PC-3 (cell line): ENCODE measurements around the gene SPARC.

Experiments
- CTCF ChIP-seq: fragments of 300-600 bp; sonication (generic); conservative IDR thresholded peaks from 2 replicates; pipeline ENCODE4 v1.5.1; 2017; ENCODE audit warnings: antibody characterized with exemption, low read depth, mild to moderate bottlenecking, low read length
- EZH2 ChIP-seq: fragments of 300-600 bp; sonication (generic); IDR thresholded peaks from one replicate; pipeline ENCODE4 v1.6.1; 2017; ENCODE audit warnings: antibody characterized with exemption, mild to moderate bottlenecking, low read length; ENCODE audit not compliant: unreplicated experiment

GRCh38 chr5:151694035-151694485 is 7.3 kb upstream of the SPARC start:
- TF ChIP-seq CTCF (no peak), EZH2 (no peak)
